ENCODE measurements around the gene U2AF2.

The U2AF2 gene

GRCh38 chr19:55673889-55674288, 19.1 kb downstream of the U2AF2 start:
- Histone ChIP-seq H3K36me3 (replicated peaks; ENCODE audit: low read depth, low read length) (peaks cover 31% of the 10 kb centered on the region), H3K9me3 (ENCODE audit: insufficient read depth, low read length) (no peaks in the 10 kb centered on the region), H3K4me1 (ENCODE audit: low read length) (peaks cover 38% of the 10 kb centered on the region), H3K4me3 (ENCODE audit: low read length) (peak overlapping the region; percentile 99; the same call in 1 of the 2 replicates), H3K27ac (ENCODE audit: low read length) (peak overlapping the region; percentile 16; the same call in 1 of the 2 replicates), H2AFZ (ENCODE audit: low read depth, low read length) (no peak overlapping the region), H3K79me2 (ENCODE audit: low read length) (peaks cover 91% of the 10 kb centered on the region), H3K27me3 (ENCODE audit: low read depth, low read length) (no peaks in the 10 kb centered on the region), H4K20me1 (ENCODE audit: insufficient read depth, low read length) (peaks cover 46% of the 10 kb centered on the region), H3K9ac (ENCODE audit: low read length) (no peak overlapping the region), H3K4me2 (ENCODE audit: low read length) (peak overlapping the region; percentile 69)
- TF ChIP-seq, protein P1, sequence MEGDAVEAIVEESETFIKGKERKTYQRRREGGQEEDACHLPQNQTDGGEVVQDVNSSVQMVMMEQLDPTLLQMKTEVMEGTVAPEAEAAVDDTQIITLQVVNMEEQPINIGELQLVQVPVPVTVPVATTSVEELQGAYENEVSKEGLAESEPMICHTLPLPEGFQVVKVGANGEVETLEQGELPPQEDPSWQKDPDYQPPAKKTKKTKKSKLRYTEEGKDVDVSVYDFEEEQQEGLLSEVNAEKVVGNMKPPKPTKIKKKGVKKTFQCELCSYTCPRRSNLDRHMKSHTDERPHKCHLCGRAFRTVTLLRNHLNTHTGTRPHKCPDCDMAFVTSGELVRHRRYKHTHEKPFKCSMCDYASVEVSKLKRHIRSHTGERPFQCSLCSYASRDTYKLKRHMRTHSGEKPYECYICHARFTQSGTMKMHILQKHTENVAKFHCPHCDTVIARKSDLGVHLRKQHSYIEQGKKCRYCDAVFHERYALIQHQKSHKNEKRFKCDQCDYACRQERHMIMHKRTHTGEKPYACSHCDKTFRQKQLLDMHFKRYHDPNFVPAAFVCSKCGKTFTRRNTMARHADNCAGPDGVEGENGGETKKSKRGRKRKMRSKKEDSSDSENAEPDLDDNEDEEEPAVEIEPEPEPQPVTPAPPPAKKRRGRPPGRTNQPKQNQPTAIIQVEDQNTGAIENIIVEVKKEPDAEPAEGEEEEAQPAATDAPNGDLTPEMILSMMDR (IDR thresholded peaks at IDR 0.05; ENCODE audit: low read depth, low read length), result no peak
- no peak for TF ChIP-seq EZH2phosphoT487 (IDR thresholded peaks at IDR 0.05; ENCODE audit: low read depth)

DNA sequence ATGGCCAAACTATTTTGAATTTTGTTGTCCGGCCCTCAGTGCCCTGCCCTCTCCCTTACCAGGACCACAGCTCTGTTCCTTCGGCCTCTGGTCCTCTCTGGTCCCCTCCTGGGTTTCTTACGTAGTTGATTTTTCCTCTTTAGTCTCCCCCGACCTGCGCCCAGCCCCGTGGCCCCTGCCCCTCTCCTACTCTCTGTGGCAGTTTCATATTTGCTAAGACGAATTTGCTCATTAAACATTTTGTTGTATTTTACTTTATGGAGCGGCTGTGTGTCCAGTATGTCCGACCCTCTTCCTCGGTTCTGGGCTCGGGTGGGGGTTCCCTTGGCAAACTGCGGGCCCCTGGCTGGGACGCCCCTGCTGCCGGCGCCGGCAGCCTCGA, 19.6 kb downstream of the U2AF2 start:
- H2AFZ ChIP-seq (ENCODE audit: low read depth, low read length), result no peak overlapping the region
- H3K9me3 ChIP-seq (ENCODE audit: insufficient read depth, low read length), result no peaks in the 10 kb centered on the region
- peak overlapping the region; percentile 59 for H3K9ac ChIP-seq (ENCODE audit: low read length)
- no peaks in the 10 kb centered on the region for H3K27me3 ChIP-seq (ENCODE audit: low read depth, low read length)
- H3K79me2 ChIP-seq (ENCODE audit: low read length), result peaks cover 91% of the 10 kb centered on the region
- peak overlapping the region; percentile 55 for H3K27ac ChIP-seq (ENCODE audit: low read length)
- H3K4me2 ChIP-seq (ENCODE audit: low read length), result peak overlapping the region; percentile 69
- H4K20me1 ChIP-seq (ENCODE audit: insufficient read depth, low read length), result peaks cover 46% of the 10 kb centered on the region
- peak overlapping the region; percentile 99 for H3K4me3 ChIP-seq (ENCODE audit: low read length)
- TF ChIP-seq, protein P1 (IDR thresholded peaks at IDR 0.05; ENCODE audit: low read depth, low read length), result no peak
- TF ChIP-seq EZH2phosphoT487 (IDR thresholded peaks at IDR 0.05; ENCODE audit: low read depth), result no peak
- peaks cover 43% of the 10 kb centered on the region for H3K4me1 ChIP-seq (ENCODE audit: low read length)
- H3K36me3 ChIP-seq (replicated peaks; ENCODE audit: low read depth, low read length), result peaks cover 31% of the 10 kb centered on the region

- H3K4me2 ChIP-seq (ENCODE audit: low read length), result peak within 1 kb of the TSS; percentile 93
- peaks cover 47% of the 10 kb centered on the region for H3K4me1 ChIP-seq (ENCODE audit: low read length)
- no peaks in the 10 kb centered on the region for H3K27me3 ChIP-seq (ENCODE audit: low read depth, low read length)
- H3K9ac ChIP-seq (ENCODE audit: low read length), result peak within 1 kb of the TSS; percentile 93
- no peak within 1 kb of the TSS for H2AFZ ChIP-seq (ENCODE audit: low read depth, low read length)
- H3K9me3 ChIP-seq (ENCODE audit: insufficient read depth, low read length), result no peaks in the 10 kb centered on the region
- peak within 1 kb of the TSS; percentile 99 for H3K4me3 ChIP-seq (ENCODE audit: low read length)
- peak within 1 kb of the TSS; percentile 92 for H3K27ac ChIP-seq (ENCODE audit: low read length)
- peaks cover 91% of the 10 kb centered on the region for H3K79me2 ChIP-seq (ENCODE audit: low read length)
- TF ChIP-seq, protein P1 (IDR thresholded peaks at IDR 0.05; ENCODE audit: low read depth, low read length), result no peak
- no peak for TF ChIP-seq EZH2phosphoT487 (IDR thresholded peaks at IDR 0.05; ENCODE audit: low read depth)
- H4K20me1 ChIP-seq (ENCODE audit: insufficient read depth, low read length), result peaks cover 46% of the 10 kb centered on the region
- peaks cover 31% of the 10 kb centered on the region for H3K36me3 ChIP-seq (replicated peaks; ENCODE audit: low read depth, low read length)
Measured at GRCh38 chr19:55674841-55675660, 20.2 kb downstream of the U2AF2 start, which contains the start of gene EPN1. TSS of gene EPN1 (plus strand) at chr19:55675226. CDS start at chr19:55678628, 3,402 bp downstream.

- Histone ChIP-seq H3K4me1 (ENCODE audit: low read length) (peaks cover 47% of the 10 kb centered on the region), H3K79me2 (ENCODE audit: low read length) (peaks cover 91% of the 10 kb centered on the region), H3K9me3 (ENCODE audit: insufficient read depth, low read length) (no peaks in the 10 kb centered on the region), H2AFZ (ENCODE audit: low read depth, low read length) (no peak overlapping the region), H3K9ac (ENCODE audit: low read length) (peak overlapping the region; percentile 93), H3K27ac (ENCODE audit: low read length) (peak overlapping the region; percentile 92), H4K20me1 (ENCODE audit: insufficient read depth, low read length) (peaks cover 46% of the 10 kb centered on the region), H3K27me3 (ENCODE audit: low read depth, low read length) (no peaks in the 10 kb centered on the region), H3K4me2 (ENCODE audit: low read length) (peak overlapping the region; percentile 93), H3K36me3 (replicated peaks; ENCODE audit: low read depth, low read length) (peaks cover 37% of the 10 kb centered on the region), H3K4me3 (ENCODE audit: low read length) (peak overlapping the region; percentile 99)
- TF ChIP-seq EZH2phosphoT487 (IDR thresholded peaks at IDR 0.05; ENCODE audit: low read depth), result no peak
- TF ChIP-seq, protein P1 (IDR thresholded peaks at IDR 0.05; ENCODE audit: low read depth, low read length), result no peak
Measured at GRCh38 chr19:55675661-55676354, 21.0 kb downstream of the U2AF2 start.

All from OCI-LY3 (cell line).